ENCODE data around the gene OR2M5.

Gene OR2M5

DNA sequence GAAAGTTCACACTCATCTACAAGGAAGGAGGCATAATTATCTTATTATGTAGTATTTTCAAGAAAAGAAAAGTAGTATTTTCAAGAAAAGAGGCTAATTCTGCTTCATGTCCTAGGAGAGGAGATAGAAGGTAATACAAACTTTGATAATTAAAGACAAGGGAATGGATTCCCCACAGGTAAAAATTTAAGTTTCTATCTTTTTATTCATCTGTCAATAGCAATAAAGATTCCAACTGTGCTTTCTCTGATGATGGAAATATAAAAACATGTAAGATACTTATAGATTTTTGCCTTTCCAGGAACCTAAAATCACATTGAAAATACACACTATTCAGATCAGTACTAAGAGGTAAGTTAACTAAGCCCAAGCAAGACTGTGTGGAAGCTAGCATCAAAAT, 29.6 kb downstream of the OR2M5 start, which contains the start of gene OR2M2:
OR2M2 (plus strand) TSS at position 301 of the 400 bp plus-strand sequence. CDS start 5,165 bp downstream, outside the sequence.
- DNase-seq = no peak
- H3K9me3 ChIP-seq (ENCODE audit: control extremely low read depth in 1 of 5, control insufficient read depth in 4 of 5, insufficient read depth in 2 of 5, low read depth in 1 of 5, low read length in 4 of 5) = no peaks in the 10 kb centered on the region
- POLR2A ChIA-PET = no interaction called here
- CTCF ChIA-PET = no interaction called here
- H3K4me1 ChIP-seq (ENCODE audit: control extremely low read depth in 1 of 4, control insufficient read depth in 4 of 4, insufficient read depth in 4 of 4, low read length in 3 of 4) = no peaks in the 10 kb centered on the region
- H3K36me3 ChIP-seq (ENCODE audit: control insufficient read depth in 4 of 4, insufficient read depth in 4 of 4, low read length in 3 of 4) = no peaks in the 10 kb centered on the region
- H3K27ac ChIP-seq (ENCODE audit: insufficient read depth in 1 of 2, low read depth in 1 of 2, low read length in 2 of 2, poor library complexity in 1 of 2, severe bottlenecking in 2 of 2) = no peak within 1 kb of the TSS
- no peak within 1 kb of the TSS for H3K4me3 ChIP-seq (ENCODE audit: control insufficient read depth in 1 of 7, extremely low read depth in 1 of 7, insufficient read depth in 4 of 7, low read depth in 2 of 7, low read length in 6 of 7)
- H3K27me3 ChIP-seq (replicated peaks in 2 of 5; ENCODE audit: control insufficient read depth in 4 of 5, insufficient read depth in 5 of 5, low read length in 4 of 5) = no peaks in the 10 kb centered on the region

DNA sequence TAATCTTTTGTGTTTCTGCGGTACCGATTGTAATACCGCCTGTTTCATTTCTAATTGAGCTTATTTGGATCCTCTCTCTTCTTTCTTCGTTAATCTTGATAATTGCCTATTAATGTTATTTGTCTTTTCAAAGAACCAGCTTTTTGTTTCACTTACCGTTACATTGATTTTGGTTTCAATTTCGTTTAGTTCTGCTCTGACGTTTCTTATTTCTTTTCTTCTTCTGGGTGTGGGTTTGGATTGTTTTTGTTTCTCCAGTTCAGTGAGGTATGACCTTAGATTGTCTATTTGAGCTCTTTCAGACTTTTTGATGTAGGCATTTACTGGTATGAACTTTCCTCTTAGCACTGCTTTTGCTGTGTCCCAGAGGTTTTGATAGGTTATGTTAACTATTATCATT, 39.0 kb downstream of the OR2M5 start:
- no peaks in the 10 kb centered on the region for H3K27me3 ChIP-seq (replicated peaks in 2 of 5; ENCODE audit: control insufficient read depth in 4 of 5, insufficient read depth in 5 of 5, low read length in 4 of 5)
- H3K4me3 ChIP-seq (ENCODE audit: control insufficient read depth in 1 of 7, extremely low read depth in 1 of 7, insufficient read depth in 4 of 7, low read depth in 2 of 7, low read length in 6 of 7) = no peak overlapping the region
- no peaks in the 10 kb centered on the region for H3K36me3 ChIP-seq (ENCODE audit: control insufficient read depth in 4 of 4, insufficient read depth in 4 of 4, low read length in 3 of 4)
- H3K27ac ChIP-seq (ENCODE audit: insufficient read depth in 1 of 2, low read depth in 1 of 2, low read length in 2 of 2, poor library complexity in 1 of 2, severe bottlenecking in 2 of 2) = no peak overlapping the region
- peaks cover 0 to 2% (median 0%) of the 10 kb centered on the region in 5 experiments for H3K9me3 ChIP-seq (ENCODE audit: control extremely low read depth in 1 of 5, control insufficient read depth in 4 of 5, insufficient read depth in 2 of 5, low read depth in 1 of 5, low read length in 4 of 5)
- no peak for DNase-seq
- no CpG with 5 or more reads among the region's 7 CpGs for WGBS (ENCODE audit: insufficient coverage)
- POLR2A ChIA-PET = no interaction called here
- no peaks in the 10 kb centered on the region for H3K4me1 ChIP-seq (ENCODE audit: control extremely low read depth in 1 of 4, control insufficient read depth in 4 of 4, insufficient read depth in 4 of 4, low read length in 3 of 4)
- CTCF ChIA-PET = no interaction called here

DNA sequence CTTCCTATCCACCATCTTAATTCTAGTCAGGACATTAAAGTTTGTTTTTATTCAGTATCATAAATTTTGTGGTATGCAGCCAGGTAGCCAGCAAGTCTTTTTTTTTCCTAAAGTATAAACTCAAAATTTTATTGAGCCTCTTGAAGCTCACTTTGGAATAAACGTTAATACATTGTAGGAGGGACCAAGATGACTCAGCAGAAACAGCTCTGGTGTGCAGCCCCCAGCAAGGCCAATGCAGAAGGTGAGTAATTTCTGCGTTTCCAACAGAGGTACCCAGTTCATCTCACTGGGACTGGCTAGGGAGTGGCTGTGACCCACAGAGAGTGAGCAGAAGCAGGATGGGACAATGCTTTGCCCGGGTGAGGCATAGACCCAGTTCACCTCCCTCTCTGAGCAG, 42.4 kb downstream of the OR2M5 start:
- H3K9me3 ChIP-seq (ENCODE audit: control extremely low read depth in 1 of 5, control insufficient read depth in 4 of 5, insufficient read depth in 2 of 5, low read depth in 1 of 5, low read length in 4 of 5) = peaks cover 0 to 2% (median 0%) of the 10 kb centered on the region in 5 experiments
- H3K4me3 ChIP-seq (ENCODE audit: control insufficient read depth in 1 of 7, extremely low read depth in 1 of 7, insufficient read depth in 4 of 7, low read depth in 2 of 7, low read length in 6 of 7) = no peak overlapping the region
- H3K4me1 ChIP-seq (ENCODE audit: control extremely low read depth in 1 of 4, control insufficient read depth in 4 of 4, insufficient read depth in 4 of 4, low read length in 3 of 4) = no peaks in the 10 kb centered on the region
- DNase-seq = peak in 2 of 3 donors; percentile 1 to 3
- H3K27ac ChIP-seq (ENCODE audit: insufficient read depth in 1 of 2, low read depth in 1 of 2, low read length in 2 of 2, poor library complexity in 1 of 2, severe bottlenecking in 2 of 2) = no peak overlapping the region
- H3K36me3 ChIP-seq (ENCODE audit: control insufficient read depth in 4 of 4, insufficient read depth in 4 of 4, low read length in 3 of 4) = no peaks in the 10 kb centered on the region
- WGBS (ENCODE audit: insufficient coverage) = 80% methylated on average over 1 of the region's 3 CpGs
- ChIA-PET CTCF (no interaction called here), POLR2A (no interaction called here)
- H3K27me3 ChIP-seq (replicated peaks in 2 of 5; ENCODE audit: control insufficient read depth in 4 of 5, insufficient read depth in 5 of 5, low read length in 4 of 5) = no peaks in the 10 kb centered on the region

DNA sequence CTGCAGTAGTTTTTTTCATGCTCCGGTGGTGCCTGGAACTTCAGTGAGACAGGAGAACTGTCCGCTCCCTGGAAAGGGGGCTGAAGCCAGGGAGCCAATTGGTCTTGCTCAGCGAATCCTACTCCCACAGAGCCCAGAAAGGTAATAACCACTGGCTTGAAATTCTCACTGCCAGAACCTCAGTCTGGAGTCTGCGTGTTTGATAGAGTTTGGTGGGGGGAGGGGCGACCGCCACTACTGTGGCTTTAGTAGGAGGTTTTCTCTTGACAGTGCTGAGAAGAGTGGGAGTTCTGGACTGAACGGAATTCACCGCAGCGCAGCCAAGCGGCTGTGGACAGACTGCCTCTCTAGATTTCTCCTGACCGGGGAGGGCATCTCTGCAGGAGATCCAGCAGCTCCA, 44.1 kb downstream of the OR2M5 start:
- H3K4me1 ChIP-seq (ENCODE audit: control extremely low read depth in 1 of 4, control insufficient read depth in 4 of 4, insufficient read depth in 4 of 4, low read length in 3 of 4) = no peaks in the 10 kb centered on the region
- CTCF ChIA-PET = no interaction called here
- POLR2A ChIA-PET = no interaction called here
- peaks cover 0 to 9% (median 0%) of the 10 kb centered on the region in 5 experiments for H3K9me3 ChIP-seq (ENCODE audit: control extremely low read depth in 1 of 5, control insufficient read depth in 4 of 5, insufficient read depth in 2 of 5, low read depth in 1 of 5, low read length in 4 of 5)
- H3K27ac ChIP-seq (ENCODE audit: insufficient read depth in 1 of 2, low read depth in 1 of 2, low read length in 2 of 2, poor library complexity in 1 of 2, severe bottlenecking in 2 of 2) = no peak overlapping the region
- no peak for DNase-seq
- H3K27me3 ChIP-seq (replicated peaks in 2 of 5; ENCODE audit: control insufficient read depth in 4 of 5, insufficient read depth in 5 of 5, low read length in 4 of 5) = no peaks in the 10 kb centered on the region
- no peak overlapping the region for H3K4me3 ChIP-seq (ENCODE audit: control insufficient read depth in 1 of 7, extremely low read depth in 1 of 7, insufficient read depth in 4 of 7, low read depth in 2 of 7, low read length in 6 of 7)
- WGBS (ENCODE audit: insufficient coverage) = 70% methylated on average over 10 of the region's 11 CpGs
- H3K36me3 ChIP-seq (ENCODE audit: control insufficient read depth in 4 of 4, insufficient read depth in 4 of 4, low read length in 3 of 4) = no peaks in the 10 kb centered on the region

DNA sequence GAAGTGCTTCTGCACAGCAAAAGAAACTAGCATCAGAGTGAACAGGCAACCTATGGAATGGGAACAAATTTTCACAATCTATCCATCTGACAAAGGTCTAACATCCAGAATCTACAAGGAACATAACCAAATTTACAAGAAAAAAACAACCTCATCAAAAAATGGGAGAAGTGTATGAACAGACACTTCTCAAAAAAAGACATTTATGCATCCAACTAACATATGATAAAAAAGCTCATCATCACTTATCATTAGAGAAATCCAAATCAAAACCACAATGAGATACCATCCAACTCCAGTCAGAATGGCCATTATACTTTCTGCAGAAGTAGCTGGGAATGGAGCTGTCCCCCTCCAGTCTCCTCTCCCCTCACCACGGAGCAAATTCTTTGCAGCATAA, 49.2 kb downstream of the OR2M5 start:
- WGBS (ENCODE audit: insufficient coverage) = no CpG with 5 or more reads among the region's 1 CpG

More for the DNA sequence above, 49.2 kb downstream of the OR2M5 start:
- CTCF ChIA-PET = no interaction called here
- H3K27ac ChIP-seq (ENCODE audit: insufficient read depth in 1 of 2, low read depth in 1 of 2, low read length in 2 of 2, poor library complexity in 1 of 2, severe bottlenecking in 2 of 2) = no peak overlapping the region
- no peak for DNase-seq
- no peaks in the 10 kb centered on the region for H3K36me3 ChIP-seq (ENCODE audit: control insufficient read depth in 4 of 4, insufficient read depth in 4 of 4, low read length in 3 of 4)
- peaks cover 0 to 13% (median 3%) of the 10 kb centered on the region in 5 experiments for H3K9me3 ChIP-seq (ENCODE audit: control extremely low read depth in 1 of 5, control insufficient read depth in 4 of 5, insufficient read depth in 2 of 5, low read depth in 1 of 5, low read length in 4 of 5)
- H3K4me1 ChIP-seq (ENCODE audit: control extremely low read depth in 1 of 4, control insufficient read depth in 4 of 4, insufficient read depth in 4 of 4, low read length in 3 of 4) = no peaks in the 10 kb centered on the region
- POLR2A ChIA-PET = no interaction called here
- no peaks in the 10 kb centered on the region for H3K27me3 ChIP-seq (replicated peaks in 2 of 5; ENCODE audit: control insufficient read depth in 4 of 5, insufficient read depth in 5 of 5, low read length in 4 of 5)
- no peak overlapping the region for H3K4me3 ChIP-seq (ENCODE audit: control insufficient read depth in 1 of 7, extremely low read depth in 1 of 7, insufficient read depth in 4 of 7, low read depth in 2 of 7, low read length in 6 of 7)

Data from common myeloid progenitor, CD34-positive (primary cell).